UCSD-AML1 (cell line): ENCODE data around the gene TMEM131.
"Not testable (repeated sequence)": the region's sequence is repeated elsewhere in the genome, so short reads cannot be mapped to it uniquely, and the experiment has no call there.

Experiments
- DNase-seq: peaks from one replicate; lab custom pipeline; 2025; ENCODE audit not compliant: unreplicated experiment; lab: John Stamatoyannopoulos, UW

Gene TMEM131

GRCh38 chr2:97869722-97870346 lies 125.9 kb downstream of the TMEM131 start:
- DNase-seq, result no peak

GRCh38 chr2:97868986-97869721 lies 126.6 kb downstream of the TMEM131 start:
- peak; percentile 54 for DNase-seq

GRCh38 chr2:97863829-97864228 lies 131.9 kb downstream of the TMEM131 start:
- no peak for DNase-seq

GRCh38 chr2:97861177-97861576 lies 134.6 kb downstream of the TMEM131 start:
- DNase-seq, result no peak

- no peak for DNase-seq
These were observed 137.3 kb downstream of the TMEM131 start for GRCh38 chr2:97858442-97858841.

- DNase-seq, result no peak
These were observed 138.2 kb downstream of the TMEM131 start for GRCh38 chr2:97857553-97857952.

- DNase-seq, result not testable (repeated sequence)
These were observed 142.7 kb downstream of the TMEM131 start for GRCh38 chr2:97853057-97853456.

- no peak for DNase-seq
These were observed 144.6 kb downstream of the TMEM131 start for GRCh38 chr2:97851172-97851571.

GRCh38 chr2:97849881-97850528 lies 145.7 kb downstream of the TMEM131 start:
- no peak for DNase-seq

GRCh38 chr2:97848306-97848705 lies 147.4 kb downstream of the TMEM131 start:
- no peak for DNase-seq

GRCh38 chr2:97846716-97847115 lies 149.0 kb downstream of the TMEM131 start:
- not testable (repeated sequence) for DNase-seq

GRCh38 chr2:97845818-97846217 lies 149.9 kb downstream of the TMEM131 start:
- no peak for DNase-seq

- DNase-seq, result no peak
These were observed 150.6 kb downstream of the TMEM131 start for GRCh38 chr2:97845133-97845532.

- DNase-seq, result no peak
These were observed 151.4 kb downstream of the TMEM131 start for GRCh38 chr2:97844311-97844859.

GRCh38 chr2:97840198-97840597 lies 155.6 kb downstream of the TMEM131 start:
- DNase-seq, result peak; percentile 20

- no peak for DNase-seq
These were observed 161.1 kb downstream of the TMEM131 start for GRCh38 chr2:97834610-97835009.

- DNase-seq, result no peak
These were observed 164.6 kb downstream of the TMEM131 start for GRCh38 chr2:97831121-97831520.

- not testable (repeated sequence) for DNase-seq
These were observed 166.5 kb downstream of the TMEM131 start for GRCh38 chr2:97829255-97829654.

GRCh38 chr2:97827013-97827412 lies 168.7 kb downstream of the TMEM131 start:
- DNase-seq, result not testable (repeated sequence)

- peak; percentile 26 for DNase-seq
These were observed 169.4 kb downstream of the TMEM131 start for GRCh38 chr2:97826266-97826847.

- not testable (repeated sequence) for DNase-seq
These were observed 171.7 kb downstream of the TMEM131 start for GRCh38 chr2:97824011-97824410.
